Activated CD8-positive, alpha-beta memory T cell treated with anti-CD3 and anti-CD28 coated beads for 24 hours (primary cell): Measurements from ENCODE around the gene GGCT.
"Not testable (repeated sequence)": the region's sequence is repeated elsewhere in the genome, so short reads cannot be mapped to it uniquely, and the experiment has no call there.

Experiments used
- DNase-seq: peaks from one replicate; pipeline ENCODE4 v3.0.0-alpha.2; 2020

GGCT gene

DNA sequence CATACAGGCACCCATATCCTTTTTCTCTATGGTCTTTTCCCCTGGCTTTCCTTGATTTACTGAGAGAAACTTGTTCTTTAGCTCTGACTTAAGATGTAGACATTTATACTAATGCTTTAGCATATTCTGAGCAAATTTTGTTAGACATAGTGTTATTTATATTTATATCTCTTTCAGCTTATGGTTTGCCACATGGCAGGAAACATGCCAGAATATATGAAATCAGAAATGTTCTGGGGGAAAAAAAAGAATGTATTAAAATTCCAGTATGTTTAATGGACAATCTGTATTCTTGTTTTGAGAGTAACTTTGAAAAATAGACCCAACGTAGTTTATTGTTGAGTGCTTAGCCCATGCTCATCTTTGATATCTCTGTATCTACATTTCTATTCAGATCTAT is 10.1 kb upstream of the GGCT start:
- DNase-seq: no peak

DNA sequence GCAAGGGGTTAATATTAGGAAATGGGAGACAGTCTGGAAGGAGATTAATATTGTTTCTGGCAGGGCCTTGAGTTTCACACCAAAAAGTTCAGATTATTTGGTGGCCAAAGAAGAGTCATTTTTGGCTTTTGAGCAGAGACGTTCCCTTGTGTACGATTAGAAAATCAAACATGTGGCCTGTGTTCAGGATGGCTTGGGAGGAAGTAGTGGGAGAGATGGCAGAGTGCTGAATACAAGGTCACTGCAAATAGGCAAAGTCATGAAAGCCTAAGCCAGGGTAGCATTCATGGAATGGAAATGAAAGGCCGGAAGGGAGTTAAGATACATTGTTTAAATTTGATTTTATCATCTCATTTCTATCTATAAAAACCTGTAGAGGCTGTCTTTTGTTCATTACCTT is 9.5 kb upstream of the GGCT start:
- no peak for DNase-seq

DNA sequence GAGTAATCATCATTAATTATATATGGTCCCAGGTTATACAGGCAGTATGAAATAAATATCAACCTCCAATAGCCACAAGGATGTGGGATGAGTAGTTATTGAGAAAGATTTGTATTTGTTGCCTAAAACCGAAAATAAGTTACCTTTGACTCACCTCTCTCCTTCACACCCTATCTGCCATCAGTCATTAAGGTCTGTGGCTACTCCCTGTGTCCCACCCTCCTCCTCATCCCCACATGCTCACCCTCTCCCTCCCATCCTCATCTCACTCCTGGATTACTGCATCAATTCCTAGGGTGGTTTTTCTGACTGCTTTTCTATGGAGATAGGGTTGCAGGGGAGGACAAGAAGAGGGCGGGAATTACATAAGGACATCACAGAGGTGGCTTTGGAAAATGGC is 9.1 kb upstream of the GGCT start:
- DNase-seq: no peak

DNA sequence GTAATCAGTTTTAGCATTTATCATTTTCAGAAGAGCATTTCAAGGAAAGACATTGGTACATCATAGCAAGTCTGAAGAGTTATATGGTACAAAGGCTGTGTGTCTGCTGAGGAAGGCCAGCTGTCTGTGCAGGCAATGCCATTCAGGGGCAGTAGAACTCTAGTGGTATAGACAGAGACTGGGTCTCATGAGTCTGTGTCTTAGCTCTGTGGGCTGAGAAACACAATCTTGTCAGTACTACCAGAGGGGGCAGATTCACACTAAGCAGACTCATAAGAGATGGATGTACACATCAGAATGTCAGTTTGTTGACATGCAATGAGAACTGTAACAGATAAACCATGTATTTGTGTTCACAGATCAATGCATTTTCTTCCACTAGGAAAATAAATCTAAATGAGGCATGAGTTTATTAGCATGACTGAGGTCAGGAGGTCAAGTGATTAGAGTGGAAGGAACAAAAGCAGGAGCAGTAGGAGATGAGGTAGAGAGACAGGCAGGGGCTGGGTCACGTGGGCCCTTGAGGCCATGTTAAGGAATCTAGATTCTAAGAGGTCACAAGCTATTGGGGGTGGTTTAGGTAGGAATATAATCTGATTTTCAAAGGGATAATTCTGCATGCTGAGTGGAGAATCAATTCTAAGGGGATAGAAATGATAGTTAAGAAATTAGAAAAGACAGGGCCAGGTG is 7.5 kb upstream of the GGCT start:
- DNase-seq: no peak

DNA sequence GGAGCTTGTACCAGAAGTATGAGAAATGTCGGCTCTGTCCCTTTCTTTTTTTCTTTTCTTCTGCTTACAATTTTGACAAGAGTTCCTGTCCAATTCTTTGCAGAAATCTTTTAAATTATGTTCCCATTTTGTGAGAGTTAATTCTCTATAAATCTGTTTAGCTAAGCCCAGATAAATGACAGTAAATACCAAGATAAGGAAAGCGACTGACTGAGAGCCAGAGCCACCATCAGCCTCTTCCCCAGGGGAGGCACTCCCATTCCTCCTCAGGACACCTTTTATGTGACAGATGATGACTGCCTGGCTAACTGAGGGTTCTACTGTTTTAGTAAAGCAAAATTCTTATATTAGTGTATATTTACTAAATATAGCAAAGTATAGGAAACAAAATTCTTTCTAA is 6.9 kb upstream of the GGCT start:
- DNase-seq: no peak

DNA sequence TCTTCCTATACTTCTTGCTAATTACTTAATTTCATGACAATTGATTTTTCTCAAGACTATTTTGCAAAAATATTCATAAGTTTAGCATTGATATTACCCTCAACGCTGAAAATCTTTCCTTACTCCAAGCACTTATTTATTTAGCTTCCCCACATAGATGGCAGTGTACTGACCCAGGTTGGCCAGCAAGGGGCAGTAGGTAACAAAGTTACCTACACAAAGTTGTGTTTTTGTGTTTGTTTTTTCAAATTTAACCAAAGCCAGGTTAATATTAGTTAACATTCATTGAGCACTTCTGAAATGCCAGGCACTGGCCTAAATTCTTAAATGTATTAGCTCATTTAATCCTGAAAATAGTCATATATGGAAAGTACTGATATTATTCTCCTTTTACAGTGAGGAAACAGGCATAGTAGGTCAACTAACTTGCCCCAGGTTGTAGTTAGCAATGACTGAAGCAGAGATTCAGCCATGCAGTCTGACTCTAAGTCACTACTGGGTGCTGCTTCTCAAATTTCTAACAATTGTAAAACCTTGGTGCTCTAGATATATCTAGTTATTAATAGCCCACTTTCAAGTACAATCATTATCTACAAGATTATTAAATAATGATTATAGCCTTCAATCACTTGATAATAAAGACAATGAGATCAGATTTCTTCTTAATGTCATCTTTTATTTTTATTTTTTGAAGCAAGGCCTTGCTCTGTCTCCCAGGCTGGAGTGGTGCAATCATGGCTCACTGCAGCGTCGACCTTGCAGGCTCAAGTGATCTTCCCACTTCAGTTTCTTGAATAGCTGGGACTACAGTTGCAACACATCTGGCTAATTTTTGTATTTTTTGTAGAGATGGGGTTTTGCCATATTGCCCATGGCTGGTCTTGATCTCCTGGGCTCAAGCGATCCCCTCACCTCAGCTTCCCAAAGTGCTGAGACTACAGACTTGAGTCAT is 5.8 kb upstream of the GGCT start:
- no peak for DNase-seq

DNA sequence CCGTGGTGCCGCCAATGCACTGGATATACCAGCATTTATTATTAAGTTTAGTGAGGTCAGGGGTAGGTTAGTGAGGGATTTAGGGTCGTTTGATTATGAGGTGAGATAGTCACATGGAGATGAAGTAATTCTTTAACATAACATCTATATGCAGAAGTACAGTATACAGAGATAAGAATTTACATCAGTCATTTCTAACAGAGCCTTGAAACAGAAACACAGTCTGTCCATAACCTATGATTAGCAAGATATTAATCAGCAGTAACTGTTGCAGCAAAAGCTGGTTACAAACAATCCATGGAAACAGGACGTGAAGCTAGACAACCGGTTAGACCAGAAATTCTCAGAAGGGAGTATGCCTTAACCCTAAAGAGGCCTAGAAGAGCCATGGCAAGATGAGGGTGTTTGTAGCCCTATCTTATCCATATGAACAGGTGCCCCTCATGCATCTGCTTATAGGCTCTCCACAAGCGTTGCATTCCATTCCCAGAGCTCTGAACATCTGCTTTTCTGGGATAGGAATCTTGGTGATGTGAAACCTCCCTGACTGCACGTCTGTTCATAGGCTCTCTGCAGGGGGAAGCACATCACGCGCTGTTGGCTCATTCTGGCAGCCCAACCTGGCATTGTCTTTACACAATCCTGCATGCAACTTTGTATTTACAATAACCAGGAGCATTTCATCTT is 4.7 kb upstream of the GGCT start:
- DNase-seq: not testable (repeated sequence)

DNA sequence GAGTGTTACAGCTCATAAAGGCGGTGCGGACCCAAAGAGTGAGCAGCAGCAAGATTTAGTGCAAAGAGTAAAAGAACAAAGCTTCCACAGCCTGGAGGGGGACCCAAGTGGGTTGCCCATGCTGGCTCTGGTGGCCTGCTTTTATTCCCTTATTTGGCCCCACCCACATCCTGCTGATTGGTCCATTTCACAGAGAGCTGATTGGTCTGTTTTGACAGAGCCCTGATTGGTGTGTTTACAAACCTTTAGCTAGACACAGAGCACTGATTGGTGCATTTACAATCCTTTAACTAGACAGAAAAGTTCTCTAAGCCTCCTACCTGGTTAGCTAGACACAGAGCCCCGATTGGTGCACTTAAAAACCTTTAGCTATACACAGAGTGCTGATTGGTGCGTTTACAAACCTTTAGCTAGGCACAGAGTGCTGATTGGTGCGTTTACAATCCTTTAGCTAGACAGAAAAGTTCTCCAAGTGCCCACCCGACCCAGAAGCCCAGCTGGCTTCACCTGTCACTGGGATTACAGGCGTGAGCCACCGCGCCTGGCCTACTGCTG is 2.8 kb upstream of the GGCT start:
- DNase-seq: not testable (repeated sequence)

DNA sequence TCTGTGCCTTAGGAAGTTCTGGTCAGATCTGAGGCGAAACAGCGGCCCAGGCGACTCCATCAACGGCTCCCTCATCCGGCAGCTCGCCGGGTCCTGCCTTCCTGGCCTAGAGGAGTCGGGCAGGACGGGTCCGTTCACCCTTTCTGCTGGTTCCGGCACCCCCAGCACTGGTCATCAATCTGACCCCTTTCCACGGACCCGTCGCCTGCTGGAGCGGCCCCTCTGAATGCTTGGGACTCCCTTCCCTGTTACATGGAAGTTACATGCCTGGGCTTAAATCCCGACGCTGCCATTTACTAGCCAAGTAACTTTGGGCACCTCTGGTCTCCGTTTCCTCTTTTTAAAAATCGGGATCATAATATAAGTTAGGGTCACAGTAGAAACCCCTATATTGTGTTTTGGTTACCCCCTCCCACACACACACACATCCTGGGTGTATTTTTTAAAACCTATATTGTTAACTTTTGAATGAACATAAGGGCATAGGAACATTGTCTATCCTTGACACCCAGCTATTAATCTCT is 607 bp upstream of the GGCT start:
- DNase-seq: no peak

DNA sequence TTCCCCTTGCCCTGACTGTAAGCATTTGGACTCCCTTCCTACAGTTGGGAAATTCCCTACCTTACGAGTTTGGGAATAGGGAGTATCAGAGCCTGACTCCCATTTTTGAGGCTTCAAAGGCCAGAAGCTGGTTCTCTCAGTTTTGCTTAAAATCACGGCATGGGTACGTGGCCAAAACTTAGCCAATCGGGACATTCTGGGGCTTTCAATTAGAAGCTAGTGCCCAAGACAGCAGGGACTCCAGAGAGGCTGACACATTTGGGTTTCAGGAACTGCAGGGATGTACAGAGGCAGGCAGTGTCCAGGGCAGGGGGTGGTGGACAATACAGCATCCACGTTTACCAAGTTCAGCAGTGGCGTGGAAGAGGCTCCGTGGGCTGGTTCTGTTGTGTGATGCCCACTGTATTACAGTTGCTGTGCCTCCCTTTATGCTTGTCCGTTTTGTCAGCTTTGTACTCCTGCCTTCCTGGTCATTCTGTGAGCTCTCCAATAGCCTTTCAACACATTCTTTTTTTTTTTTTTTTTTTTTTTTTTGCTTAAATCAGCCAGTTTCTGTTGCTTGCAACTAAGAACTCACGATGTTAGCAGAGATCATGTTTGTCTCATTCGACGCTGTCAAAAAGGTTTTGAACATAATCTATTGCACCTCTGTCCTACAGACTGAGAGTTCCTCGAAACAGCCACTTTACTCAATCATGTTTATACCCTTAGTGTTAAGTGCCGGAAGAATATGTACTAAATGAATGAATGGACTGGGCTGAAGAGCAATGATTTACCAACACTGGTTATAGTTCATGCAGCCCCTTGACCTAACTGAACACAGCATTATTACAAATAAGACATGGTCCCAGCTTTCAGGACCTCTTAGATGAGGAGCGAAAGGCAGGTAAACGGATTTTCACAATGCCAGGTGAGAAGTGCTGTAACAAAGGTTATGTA is 1.1 kb downstream of the GGCT start:
- DNase-seq: no peak

DNA sequence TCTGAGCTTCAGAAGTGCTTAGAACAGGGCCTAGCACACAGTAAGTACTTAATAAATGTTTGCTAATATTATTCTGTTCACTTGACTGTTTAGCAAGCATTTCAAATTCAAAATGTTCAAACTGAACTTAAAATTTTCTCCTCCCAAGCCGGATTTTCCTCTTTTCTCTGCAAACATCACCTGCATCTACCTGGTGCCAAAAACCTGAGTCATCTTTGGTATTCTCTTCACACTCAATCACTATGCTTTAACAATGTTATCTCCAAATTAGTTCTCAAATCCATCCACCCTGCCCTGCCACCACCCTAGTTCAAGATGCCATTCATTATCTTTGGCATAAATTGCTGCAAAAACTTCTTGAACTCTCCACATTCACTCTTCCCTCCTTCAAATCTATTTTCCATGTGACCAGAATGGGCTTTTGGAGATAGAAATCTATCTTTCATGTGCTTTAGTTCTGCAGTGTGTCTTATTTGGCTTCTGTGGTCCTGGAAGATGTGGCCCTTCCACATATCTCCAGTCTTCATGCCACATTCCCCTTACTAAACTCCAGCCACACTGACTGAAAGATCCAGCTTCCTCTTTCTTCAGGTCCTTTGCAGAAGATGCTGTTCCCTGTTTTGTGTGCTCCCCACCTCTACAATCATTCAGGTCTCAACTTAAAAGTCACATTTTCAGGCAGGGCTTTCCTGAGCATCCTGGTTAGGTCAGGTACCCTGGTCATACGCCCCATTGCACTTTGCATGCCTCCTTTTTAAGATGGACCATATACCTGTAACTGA is 2.0 kb downstream of the GGCT start:
- DNase-seq: no peak

DNA sequence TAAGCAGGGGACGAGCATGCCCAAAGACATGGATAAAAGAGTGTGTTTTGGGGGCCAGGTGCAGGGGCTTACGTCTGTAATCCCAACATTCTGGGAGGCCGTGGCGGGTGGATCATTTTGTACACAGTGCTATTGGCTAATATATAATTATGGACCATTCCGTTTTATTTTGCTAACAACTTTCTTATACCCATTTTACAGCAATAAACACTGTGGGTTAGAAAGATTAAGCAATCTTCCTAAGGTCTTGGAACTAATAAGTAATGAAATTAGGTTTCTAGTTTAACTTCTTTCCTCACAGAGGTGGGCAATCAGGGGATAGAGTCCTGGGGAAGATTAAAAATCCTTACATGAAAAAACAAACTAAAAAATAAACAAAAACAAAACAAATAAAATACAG is 3.4 kb downstream of the GGCT start:
- DNase-seq: no peak

DNA sequence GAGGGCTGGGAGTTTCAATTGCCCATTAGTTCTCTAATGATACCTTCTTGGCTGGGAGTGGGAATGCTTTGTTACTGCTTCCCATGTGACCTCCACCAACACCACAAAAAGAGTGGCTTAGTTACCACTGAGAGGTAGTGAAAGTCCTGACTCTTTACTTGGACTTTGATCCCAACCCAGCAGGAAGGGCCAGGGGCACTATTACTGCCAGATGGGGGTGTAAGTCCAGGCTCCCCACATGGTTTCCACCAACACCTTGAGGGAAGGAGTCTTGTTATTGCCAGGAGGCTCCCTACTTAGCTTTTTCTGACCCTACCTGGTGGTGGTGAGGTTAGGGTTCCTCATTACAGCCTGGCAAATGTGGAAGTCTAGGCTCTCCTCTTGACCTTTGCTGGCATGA is 11.4 kb downstream of the GGCT start:
- no peak for DNase-seq

DNA sequence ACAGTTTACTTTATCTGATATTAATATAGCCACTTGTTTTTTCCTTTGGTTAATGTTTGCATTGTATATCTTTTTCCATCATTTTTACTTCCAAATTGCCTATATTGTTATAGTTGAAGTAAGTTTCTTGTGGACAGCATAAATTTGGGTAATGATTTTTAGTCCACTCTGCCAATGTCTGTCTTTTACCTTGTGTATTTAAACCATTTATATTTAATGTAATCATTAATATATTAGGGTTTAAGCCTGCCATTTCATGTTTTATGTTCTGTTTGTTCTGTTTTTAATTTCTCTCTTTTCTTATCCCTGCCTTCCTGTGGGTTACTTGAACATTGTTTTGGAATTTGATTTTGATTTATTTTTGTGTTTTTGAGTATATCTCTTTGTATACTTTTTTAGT is 13.2 kb downstream of the GGCT start:
- no peak for DNase-seq

DNA sequence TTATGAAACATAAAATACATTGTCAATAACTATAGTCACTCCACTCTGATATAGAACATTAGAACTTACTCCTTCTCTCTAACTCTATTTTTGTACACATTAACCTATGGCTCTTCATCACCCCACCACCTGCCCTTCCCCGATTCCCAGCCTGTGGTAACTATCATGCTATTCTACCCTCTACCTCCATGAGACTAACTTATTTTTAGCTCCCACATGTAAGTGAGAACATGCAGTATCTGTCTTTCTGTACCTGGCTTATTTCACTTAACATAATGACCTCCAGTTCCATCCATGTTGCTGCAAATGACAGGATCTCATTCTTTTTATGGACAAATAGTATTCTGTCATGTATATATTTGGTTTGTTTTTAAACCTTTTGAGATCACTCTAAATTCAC is 17.3 kb downstream of the GGCT start:
- no peak for DNase-seq

DNA sequence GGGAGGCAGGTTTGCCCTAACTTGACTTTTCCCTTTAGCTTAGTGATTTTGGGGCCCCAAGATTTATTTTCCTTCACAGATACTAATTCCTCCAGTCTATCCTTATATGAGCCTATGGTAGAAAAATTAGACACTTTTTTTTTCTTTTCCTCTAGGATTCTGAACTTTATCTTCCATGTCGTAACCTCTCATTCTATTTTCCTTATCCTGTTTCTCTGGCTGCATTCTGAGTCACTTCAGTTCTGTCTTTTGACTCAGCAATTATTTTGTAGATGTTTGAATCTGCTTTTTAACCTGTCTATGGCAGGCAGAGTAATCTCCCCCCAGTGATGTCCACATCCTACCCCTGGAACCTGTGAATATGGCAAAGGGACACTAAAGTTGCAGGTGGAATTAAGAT is 19.0 kb downstream of the GGCT start:
- DNase-seq: no peak

DNA sequence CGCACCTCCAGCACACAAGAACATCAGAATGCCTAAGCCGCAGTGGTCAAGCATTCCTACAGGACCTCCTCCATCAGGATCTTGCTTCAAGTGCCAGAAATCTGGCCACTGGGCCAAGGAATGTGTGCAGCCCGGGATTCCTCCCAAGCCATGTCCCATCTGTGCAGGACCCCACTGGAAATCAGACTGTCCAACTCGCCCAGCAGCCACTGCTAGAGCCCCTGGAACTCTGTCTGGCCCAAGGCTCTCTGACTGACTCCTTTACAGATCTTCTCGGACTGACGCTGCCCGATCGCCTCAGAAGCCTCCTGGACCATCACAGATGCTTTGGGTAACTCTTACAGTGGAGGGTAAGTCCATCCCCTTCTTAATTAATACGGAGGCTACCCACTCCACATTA is 23.2 kb downstream of the GGCT start:
- DNase-seq: not testable (repeated sequence)

DNA sequence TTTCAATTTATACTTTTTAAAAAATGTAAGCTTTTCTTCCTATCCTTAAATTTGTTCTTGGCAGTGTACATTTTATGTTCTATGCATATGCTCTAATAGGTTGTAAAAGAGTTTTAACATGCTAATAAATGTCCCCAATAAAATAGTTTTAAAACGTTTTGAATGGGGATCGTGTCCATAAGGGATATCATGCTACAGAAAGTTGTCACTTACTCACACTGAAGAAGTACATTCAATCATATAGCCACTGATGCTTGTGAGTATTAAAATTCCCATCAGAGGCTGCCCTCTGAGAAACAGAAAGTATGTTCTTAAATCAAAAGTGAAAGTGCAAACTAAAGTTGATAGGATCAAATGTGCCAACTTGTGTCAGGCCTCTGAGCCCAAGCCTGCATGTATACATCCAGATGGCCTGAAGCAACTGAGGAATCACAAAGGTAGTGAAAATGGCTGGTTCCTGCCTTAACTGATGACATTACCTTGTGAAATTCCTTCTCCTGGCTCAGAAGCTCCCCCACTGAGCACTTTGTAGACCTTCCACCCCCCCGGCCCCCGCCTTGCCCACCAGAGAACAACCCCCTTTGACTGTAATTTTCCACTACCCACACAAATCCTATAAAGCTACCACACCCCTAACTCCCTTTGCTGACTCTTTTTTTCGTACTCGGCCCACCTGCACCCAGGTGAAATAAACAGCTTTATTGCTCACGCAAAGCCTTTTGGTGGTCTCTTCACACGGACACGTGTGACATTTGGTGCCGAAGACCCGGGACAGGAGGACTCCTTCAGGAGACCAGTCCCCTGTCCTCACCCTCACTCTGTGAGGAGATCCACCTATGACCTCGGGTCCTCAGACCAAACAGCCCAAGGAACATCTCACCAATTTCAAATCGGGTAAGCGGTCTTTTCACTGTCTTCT is 25.2 kb downstream of the GGCT start:
- peak; percentile 68 for DNase-seq

DNA sequence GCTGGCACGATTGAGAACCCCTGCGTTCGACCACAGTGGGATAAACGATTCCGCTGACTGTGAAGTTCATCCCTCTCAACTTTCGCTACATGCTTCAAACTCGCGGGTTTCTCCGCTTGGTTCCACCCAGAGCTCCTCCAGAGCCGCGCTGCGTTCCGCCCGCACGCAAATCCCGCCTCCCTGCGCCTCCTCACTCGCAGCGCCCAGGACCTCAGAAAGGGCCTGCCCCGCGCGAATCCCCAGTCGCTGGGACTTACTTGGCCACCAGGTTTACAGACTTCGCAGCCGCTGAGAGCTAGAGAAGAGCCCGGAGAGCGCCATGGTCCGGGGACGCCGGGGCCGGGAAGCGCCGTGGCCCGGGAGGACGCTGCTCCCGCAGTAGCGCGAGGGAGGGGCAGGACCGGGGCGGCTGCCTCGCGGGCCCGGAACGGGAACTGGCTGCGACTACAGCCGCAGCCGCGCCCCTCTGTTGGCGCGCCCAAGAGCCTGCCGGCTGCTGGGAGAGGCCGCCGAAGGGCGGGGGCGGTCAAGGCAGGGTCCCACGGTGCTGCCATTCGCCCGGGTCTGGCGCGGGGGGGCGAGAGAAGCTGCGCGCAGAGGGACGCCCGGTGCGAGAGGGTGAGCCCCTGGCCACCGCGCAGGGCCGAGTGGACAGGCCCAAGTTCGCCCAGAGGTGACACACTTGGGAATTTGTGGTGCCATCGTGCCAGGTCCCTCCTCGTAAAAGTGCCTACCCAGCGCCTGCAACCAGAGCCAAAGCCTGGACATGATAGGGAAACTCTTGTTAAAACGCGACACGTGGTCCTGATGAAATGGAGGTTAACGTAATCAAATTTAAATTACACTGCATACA is 26.1 kb downstream of the GGCT start, which contains the start of gene NOD1:
Gene NOD1 (minus strand): TSS at position 436 of the 853 bp plus-strand sequence. CDS start 21,863 bp downstream, outside the sequence.
- peak; percentile 88 for DNase-seq
